SKM-1 (cell line): ENCODE measurements around the gene UTS2B.
A peak's percentile ranks its signal among the peaks of the same experiment; 100 is the strongest.

Experiments used
- DNase-seq: peaks from one replicate; lab custom pipeline; 2025; ENCODE audit not compliant: unreplicated experiment; lab: John Stamatoyannopoulos, UW

Gene UTS2B

GRCh38 chr3:191328383-191328961, 1.9 kb downstream of the UTS2B start:
- DNase-seq, result no peak

GRCh38 chr3:191327526-191327925, 2.8 kb downstream of the UTS2B start:
- DNase-seq, result no peak

- DNase-seq, result no peak
Measured at GRCh38 chr3:191324936-191325335, 5.4 kb downstream of the UTS2B start.

- DNase-seq, result no peak
Measured at GRCh38 chr3:191321019-191321767, 9.1 kb downstream of the UTS2B start.

- no peak for DNase-seq
Measured at GRCh38 chr3:191320316-191320715, 10.0 kb downstream of the UTS2B start.

DNA sequence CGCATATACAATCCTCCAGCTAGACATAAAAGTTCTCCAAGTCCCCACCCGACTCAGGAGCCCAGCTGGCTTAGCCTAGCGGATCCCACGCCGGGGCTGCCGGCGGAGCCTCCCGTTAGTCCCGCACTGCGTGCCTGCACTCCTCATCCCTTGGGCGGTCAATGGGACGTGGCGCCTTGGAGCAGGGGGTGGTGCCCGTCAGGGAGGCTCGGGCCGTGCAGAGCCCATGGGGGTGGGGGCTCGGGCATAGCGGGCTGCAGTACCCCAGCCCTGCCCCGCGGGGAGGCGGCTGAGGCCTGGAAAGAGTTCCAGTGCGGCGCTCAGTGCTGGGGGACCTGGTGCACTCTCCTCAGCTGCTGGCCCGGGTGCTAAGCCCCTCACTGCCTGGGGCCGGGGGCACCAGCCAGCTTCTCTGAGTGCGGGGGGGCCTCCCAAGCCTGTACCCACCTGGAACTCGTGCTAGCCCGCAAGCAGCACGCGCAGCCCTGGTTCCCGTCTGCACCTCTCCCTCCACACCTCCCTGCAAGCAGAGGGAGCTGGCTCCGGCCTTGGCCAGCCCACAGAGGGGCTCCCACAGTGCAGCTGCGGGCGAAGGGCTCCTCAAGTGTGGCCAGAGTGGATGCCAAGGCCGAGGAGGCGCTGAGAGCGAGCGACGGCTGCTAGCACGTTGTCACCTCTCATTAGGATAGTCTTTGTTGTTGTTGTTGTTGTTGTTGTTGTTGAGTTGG, 13.3 kb downstream of the UTS2B start:
- no peak for DNase-seq

DNA sequence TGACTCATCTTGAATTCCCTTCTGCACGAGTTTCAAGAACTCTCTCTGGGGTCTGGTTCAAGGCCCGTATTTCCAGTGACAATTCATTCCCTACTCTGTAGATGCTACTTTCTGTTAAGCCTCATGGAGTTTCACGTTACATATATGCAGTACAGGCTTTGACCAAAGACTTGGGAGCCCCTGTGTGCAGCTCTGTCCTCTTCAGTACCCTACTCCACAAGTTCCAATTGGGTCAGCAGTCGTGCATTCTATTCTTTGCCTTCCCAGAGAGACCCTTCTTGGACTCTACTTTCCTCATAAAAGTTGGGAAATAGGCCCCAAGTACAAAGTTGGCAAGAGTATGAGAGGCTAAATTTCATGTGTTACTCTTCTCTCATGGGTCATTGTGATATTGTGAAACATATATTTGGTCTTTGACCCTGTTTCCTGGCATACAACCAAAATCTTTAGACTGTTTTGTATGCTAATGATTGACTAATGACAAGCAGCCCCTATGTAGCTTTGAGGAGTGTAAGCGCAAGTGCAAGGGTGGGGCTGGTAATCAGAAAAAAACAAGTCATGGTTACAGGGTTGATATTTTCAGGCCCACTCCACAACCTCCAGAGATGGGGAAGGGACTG, 16.1 kb downstream of the UTS2B start:
- DNase-seq, result no peak

GRCh38 chr3:191313296-191313695, 17.0 kb downstream of the UTS2B start:
- DNase-seq, result no peak

DNA sequence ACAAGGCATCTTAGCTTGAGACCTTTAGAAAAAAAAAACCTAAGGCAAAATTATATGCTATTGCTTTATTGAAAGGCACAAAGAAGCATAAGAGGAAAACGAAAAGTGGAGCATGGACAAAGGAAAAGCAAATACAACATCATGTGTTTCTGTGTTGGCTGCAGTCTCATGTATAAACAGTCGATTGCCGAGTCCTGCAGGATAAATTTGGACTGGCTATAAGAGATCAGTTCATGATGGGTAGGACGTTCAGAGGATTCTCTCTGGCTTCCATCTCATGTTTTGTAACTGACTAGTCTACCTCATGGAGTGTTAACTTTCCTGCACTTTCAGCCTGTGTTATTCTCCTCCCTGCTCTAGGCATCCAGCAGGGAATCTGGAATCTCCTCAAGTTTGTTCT, 23.0 kb downstream of the UTS2B start:
- DNase-seq, result no peak

GRCh38 chr3:191306428-191306827, 23.9 kb downstream of the UTS2B start:
- DNase-seq, result no peak

GRCh38 chr3:191303596-191303995, 26.7 kb downstream of the UTS2B start:
- no peak for DNase-seq

- DNase-seq, result no peak
Measured at GRCh38 chr3:191302451-191302850, 27.9 kb downstream of the UTS2B start.

DNA sequence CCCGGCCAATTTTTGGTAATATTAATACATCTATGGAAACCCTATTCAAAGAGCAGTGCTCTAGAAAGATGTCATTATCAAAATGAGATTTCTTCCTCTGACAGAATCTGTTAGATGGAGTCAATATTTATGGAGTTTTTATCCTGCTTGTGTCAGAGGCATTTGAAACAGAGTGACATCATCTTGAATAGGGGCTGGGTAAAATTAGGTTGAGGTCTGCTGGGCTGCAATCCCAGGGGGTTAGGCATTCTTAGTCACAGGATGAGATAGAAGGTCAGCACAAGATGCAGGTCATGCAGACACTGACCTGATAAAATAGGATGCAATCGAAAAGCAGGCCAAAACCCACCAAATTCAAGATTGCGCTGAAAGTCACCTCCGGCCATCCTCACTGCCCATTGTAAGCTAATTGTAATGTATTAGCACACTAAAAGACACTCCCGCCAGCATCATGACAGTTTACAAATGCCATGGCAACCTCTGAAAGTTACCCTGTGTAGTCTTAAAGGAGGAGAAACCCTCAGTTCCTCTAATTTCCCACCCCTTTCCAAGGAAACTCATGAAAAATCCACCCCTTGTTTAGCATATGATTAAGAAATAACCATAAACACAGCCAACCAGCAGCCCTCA, 28.4 kb downstream of the UTS2B start:
- DNase-seq, result no peak

- no peak for DNase-seq
Measured at GRCh38 chr3:191301017-191301416, 29.3 kb downstream of the UTS2B start.

DNA sequence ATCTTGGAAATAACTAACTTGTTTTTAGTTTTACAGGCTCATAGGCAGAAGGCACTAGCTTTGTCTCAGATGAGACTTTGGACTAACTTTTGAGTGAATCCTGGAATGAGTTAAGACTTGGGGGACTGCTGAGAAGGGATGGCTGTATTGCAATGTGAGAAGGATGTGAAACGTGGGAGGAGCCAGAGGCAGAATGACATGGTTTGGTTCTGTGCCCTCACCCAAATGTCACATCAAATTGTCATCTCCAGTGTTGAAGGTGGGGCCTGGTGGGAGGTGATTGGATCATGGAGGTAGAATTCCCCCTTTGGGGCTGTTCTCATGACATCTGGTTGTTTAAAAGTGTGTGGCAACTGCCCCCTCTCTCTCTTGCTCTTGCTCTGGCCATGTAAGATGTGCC, 29.9 kb downstream of the UTS2B start:
- no peak for DNase-seq

DNA sequence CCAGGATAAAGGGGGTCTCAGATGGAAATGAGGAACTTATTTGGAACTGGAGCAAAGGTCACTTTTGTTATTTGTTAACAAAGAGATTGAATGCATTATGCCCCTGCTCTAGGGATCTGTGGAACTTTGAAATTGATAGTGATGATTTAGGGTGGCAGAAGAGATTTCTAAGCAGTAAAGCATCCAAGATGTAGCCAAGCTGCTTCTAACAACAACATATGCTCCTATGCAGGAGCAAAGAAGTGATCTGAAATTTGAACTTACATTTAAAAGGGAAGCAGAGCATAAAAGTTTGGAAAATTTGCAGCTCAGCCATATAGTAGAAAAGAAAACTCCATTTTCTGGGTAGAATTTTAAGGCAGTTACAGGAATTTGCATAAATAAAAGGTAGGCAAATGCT, 31.5 kb downstream of the UTS2B start:
- DNase-seq, result no peak

GRCh38 chr3:191296041-191296541, 34.2 kb downstream of the UTS2B start:
- DNase-seq, result peak; percentile 19

- DNase-seq, result no peak
Measured at GRCh38 chr3:191294291-191294690, 36.0 kb downstream of the UTS2B start.

- no peak for DNase-seq
Measured at GRCh38 chr3:191292243-191293015, 37.9 kb downstream of the UTS2B start.

- DNase-seq, result no peak
Measured at GRCh38 chr3:191290311-191291025, 39.9 kb downstream of the UTS2B start.
